ENCODE results near the gene CKAP2L. TPM values are rescaled to one million over a fixed set of nuclear protein-coding genes. Genes with fewer than 3 reads are reported as not detected.
"Not testable (repeated sequence)": the region's sequence is repeated elsewhere in the genome, so short reads cannot be mapped to it uniquely, and the experiment has no call there.

Gene CKAP2L
- total RNA-seq, 1 donor from 2014 or later = 2.1 TPM

DNA sequence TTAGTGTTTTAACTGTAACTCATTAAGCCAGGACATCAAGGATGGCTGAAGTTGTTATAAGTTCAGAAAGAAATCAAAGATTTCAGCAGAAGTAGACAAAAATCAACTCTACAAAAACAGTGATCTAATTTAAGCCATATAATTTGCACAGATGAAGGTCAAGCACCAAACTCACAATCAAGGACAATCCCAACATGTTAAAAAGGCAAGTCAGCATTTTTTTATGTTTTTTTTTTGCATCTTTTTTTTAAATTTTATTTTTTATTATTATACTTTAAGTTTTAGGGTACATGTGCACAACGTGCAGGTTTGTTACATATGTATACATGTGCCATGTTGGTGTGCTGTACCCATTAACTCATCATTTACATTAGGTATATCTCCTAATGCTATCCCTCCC lies 48.3 kb downstream of the CKAP2L start:
- peaks cover 17% of the 10 kb centered on the region for H3K4me1 ChIP-seq (ENCODE audit: insufficient read depth, low read length)
- H3K27me3 Mint-ChIP-seq (ENCODE audit: low read depth, unreplicated experiment) = peaks cover 43% of the 10 kb centered on the region
- not testable (repeated sequence) for H3K4me3 ChIP-seq (ENCODE audit: insufficient read depth, low read depth, low read length); H3K9me3 Mint-ChIP-seq (ENCODE audit: unreplicated experiment); H3K9ac ChIP-seq (ENCODE audit: low read length); H4K20me1 ChIP-seq (ENCODE audit: insufficient read depth, low read length); H3K79me2 ChIP-seq (ENCODE audit: insufficient read depth, low read length); H3K4me1 Mint-ChIP-seq (ENCODE audit: low read depth, unreplicated experiment); H3K36me3 ChIP-seq (ENCODE audit: insufficient read depth, low read length); H3K27ac ChIP-seq (ENCODE audit: low read depth, low read length); H3K4me3 Mint-ChIP-seq (ENCODE audit: unreplicated experiment); DNase-seq (ENCODE audit: low read depth); H2AFZ ChIP-seq (ENCODE audit: low read depth, low read length); H3K27ac Mint-ChIP-seq (ENCODE audit: unreplicated experiment); H3K9me3 ChIP-seq (ENCODE audit: insufficient read depth, low read depth, low read length); H3K36me3 Mint-ChIP-seq (ENCODE audit: low read depth, unreplicated experiment); FAIRE-seq; H3K27me3 ChIP-seq (ENCODE audit: insufficient read depth, low read length); H3K4me2 ChIP-seq (ENCODE audit: low read length)

DNA sequence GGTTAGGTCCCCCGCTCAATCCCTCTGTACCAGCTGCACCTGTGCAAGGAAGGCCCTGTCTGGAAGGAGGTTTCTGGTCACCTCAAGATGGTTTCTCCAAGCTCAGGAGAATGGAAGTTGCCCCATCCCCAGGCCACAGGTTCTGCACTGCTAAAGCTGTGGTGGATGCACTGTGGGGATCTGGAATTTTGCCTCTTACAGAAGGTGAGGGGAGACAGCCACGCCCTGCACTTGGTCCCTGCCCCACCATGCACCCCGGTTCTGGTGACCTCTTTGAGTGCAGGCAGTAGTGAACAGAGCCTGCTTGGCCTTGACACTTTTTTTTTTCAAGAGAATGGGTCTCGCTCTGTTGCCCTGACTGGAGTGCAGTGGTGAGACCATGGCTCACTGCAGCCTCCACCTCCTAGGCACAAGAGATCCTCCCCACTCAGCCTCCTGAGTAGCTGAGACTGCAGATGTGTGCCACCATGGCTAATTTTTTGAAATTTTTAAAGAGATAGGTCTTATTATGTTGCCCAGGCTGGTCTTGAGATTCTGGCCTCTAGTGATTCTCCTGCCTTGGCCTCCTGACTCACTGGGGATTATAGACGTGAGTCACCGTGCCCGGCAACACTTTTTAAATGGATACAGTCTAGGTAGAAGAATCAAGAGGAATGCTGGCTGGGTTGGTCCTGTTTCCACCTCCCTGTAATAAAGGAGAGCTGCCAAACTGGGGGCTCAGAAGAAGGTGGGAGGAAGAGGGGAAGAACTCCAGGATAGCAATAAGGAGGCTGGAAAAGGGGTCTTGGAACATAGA lies 49.4 kb downstream of the CKAP2L start:
- no peak for FAIRE-seq
- Histone ChIP-seq H3K36me3 (ENCODE audit: insufficient read depth, low read length) (no peaks in the 10 kb centered on the region), H3K4me3 (ENCODE audit: insufficient read depth, low read depth, low read length) (no peak overlapping the region), H3K9ac (ENCODE audit: low read length) (no peak overlapping the region), H3K79me2 (ENCODE audit: insufficient read depth, low read length) (no peaks in the 10 kb centered on the region), H3K27me3 (ENCODE audit: insufficient read depth, low read length) (peaks cover 3% of the 10 kb centered on the region), H3K4me1 (ENCODE audit: insufficient read depth, low read length) (peaks cover 17% of the 10 kb centered on the region), H2AFZ (ENCODE audit: low read depth, low read length) (no peak overlapping the region), H3K9me3 (ENCODE audit: insufficient read depth, low read depth, low read length) (no peaks in the 10 kb centered on the region), H3K27ac (ENCODE audit: low read depth, low read length) (no peak overlapping the region), H3K4me2 (ENCODE audit: low read length) (no peak overlapping the region), H4K20me1 (ENCODE audit: insufficient read depth, low read length) (no peaks in the 10 kb centered on the region)
- no peak for TF ChIP-seq EZH2 (IDR thresholded peaks at IDR 0.05; ENCODE audit: insufficient read depth, low read length)
- TF ChIP-seq, protein P1, sequence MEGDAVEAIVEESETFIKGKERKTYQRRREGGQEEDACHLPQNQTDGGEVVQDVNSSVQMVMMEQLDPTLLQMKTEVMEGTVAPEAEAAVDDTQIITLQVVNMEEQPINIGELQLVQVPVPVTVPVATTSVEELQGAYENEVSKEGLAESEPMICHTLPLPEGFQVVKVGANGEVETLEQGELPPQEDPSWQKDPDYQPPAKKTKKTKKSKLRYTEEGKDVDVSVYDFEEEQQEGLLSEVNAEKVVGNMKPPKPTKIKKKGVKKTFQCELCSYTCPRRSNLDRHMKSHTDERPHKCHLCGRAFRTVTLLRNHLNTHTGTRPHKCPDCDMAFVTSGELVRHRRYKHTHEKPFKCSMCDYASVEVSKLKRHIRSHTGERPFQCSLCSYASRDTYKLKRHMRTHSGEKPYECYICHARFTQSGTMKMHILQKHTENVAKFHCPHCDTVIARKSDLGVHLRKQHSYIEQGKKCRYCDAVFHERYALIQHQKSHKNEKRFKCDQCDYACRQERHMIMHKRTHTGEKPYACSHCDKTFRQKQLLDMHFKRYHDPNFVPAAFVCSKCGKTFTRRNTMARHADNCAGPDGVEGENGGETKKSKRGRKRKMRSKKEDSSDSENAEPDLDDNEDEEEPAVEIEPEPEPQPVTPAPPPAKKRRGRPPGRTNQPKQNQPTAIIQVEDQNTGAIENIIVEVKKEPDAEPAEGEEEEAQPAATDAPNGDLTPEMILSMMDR (IDR thresholded peaks at IDR 0.05; ENCODE audit: insufficient read depth, low read depth, low read length) = no peak
- Mint-ChIP-seq H3K9me3 (ENCODE audit: unreplicated experiment) (peaks cover 5% of the 10 kb centered on the region), H3K36me3 (ENCODE audit: low read depth, unreplicated experiment) (peaks cover 2% of the 10 kb centered on the region), H3K4me1 (ENCODE audit: low read depth, unreplicated experiment) (peaks cover 7% of the 10 kb centered on the region), H3K4me3 (ENCODE audit: unreplicated experiment) (no peak overlapping the region), H3K27me3 (ENCODE audit: low read depth, unreplicated experiment) (peaks cover 43% of the 10 kb centered on the region), H3K27ac (ENCODE audit: unreplicated experiment) (no peak overlapping the region)
- DNase-seq (ENCODE audit: low read depth) = no peak

DNA sequence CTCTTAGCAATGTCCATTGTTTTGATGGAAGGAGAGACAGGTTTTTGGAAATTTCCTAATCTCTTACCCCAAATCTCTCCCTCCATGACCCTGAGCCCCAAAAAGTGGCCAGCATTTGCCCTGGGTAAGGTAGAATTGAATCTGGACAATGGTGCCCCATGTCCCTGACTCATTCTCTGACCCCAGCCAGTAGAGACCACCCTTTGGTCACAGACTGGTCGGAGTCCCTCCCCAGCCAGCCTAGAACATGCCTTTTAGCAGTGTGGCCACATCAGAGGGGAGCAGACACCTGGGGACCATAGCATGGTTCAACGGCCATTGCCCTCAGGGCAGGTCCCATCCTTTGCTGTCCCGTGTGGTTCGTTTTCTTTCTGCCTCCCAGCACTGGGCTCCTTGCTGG lies 50.1 kb downstream of the CKAP2L start:
- TF ChIP-seq, protein P1 (IDR thresholded peaks at IDR 0.05; ENCODE audit: insufficient read depth, low read depth, low read length) = no peak
- TF ChIP-seq EZH2 (IDR thresholded peaks at IDR 0.05; ENCODE audit: insufficient read depth, low read length) = no peak
- peaks cover 2% of the 10 kb centered on the region for H3K36me3 Mint-ChIP-seq (ENCODE audit: low read depth, unreplicated experiment)
- peaks cover 7% of the 10 kb centered on the region for H3K4me1 Mint-ChIP-seq (ENCODE audit: low read depth, unreplicated experiment)
- Histone ChIP-seq H3K4me1 (ENCODE audit: insufficient read depth, low read length) (peaks cover 17% of the 10 kb centered on the region), H3K4me3 (ENCODE audit: insufficient read depth, low read depth, low read length) (no peak overlapping the region), H3K9ac (ENCODE audit: low read length) (no peak overlapping the region), H2AFZ (ENCODE audit: low read depth, low read length) (no peak overlapping the region), H3K36me3 (ENCODE audit: insufficient read depth, low read length) (no peaks in the 10 kb centered on the region), H3K27me3 (ENCODE audit: insufficient read depth, low read length) (peaks cover 3% of the 10 kb centered on the region), H3K79me2 (ENCODE audit: insufficient read depth, low read length) (no peaks in the 10 kb centered on the region), H3K4me2 (ENCODE audit: low read length) (no peak overlapping the region), H3K9me3 (ENCODE audit: insufficient read depth, low read depth, low read length) (no peaks in the 10 kb centered on the region), H3K27ac (ENCODE audit: low read depth, low read length) (no peak overlapping the region), H4K20me1 (ENCODE audit: insufficient read depth, low read length) (no peaks in the 10 kb centered on the region)
- FAIRE-seq = no peak
- H3K27me3 Mint-ChIP-seq (ENCODE audit: low read depth, unreplicated experiment) = peaks cover 48% of the 10 kb centered on the region
- H3K9me3 Mint-ChIP-seq (ENCODE audit: unreplicated experiment) = peaks cover 5% of the 10 kb centered on the region
- H3K27ac Mint-ChIP-seq (ENCODE audit: unreplicated experiment) = no peak overlapping the region
- DNase-seq (ENCODE audit: low read depth) = no peak
- H3K4me3 Mint-ChIP-seq (ENCODE audit: unreplicated experiment) = no peak overlapping the region

Measured in astrocyte (in vitro differentiated cells and primary cell).